HG03045 (cell line): ENCODE results near the gene ARHGAP9.

ENCODE experiments used
- ATAC-seq: cut with Tn5 transposase; IDR thresholded peaks from one replicate; pipeline ENCODE4 v1.9.1; 2021; ENCODE audit warnings: mild to moderate bottlenecking, moderate library complexity; ENCODE audit not compliant: unreplicated experiment

The ARHGAP9 gene

GRCh38 chr12:57473886-57474285, 5.8 kb downstream of the ARHGAP9 start:
- no peak for ATAC-seq

GRCh38 chr12:57473392-57473791, 6.3 kb downstream of the ARHGAP9 start:
- no peak for ATAC-seq

GRCh38 chr12:57472391-57472790, 7.3 kb downstream of the ARHGAP9 start:
- ATAC-seq, result no peak

GRCh38 chr12:57471661-57472060, 8.0 kb downstream of the ARHGAP9 start:
- ATAC-seq, result no peak

- no peak for ATAC-seq
These were observed 8.6 kb downstream of the ARHGAP9 start for GRCh38 chr12:57470970-57471656.

GRCh38 chr12:57470286-57470969, 9.2 kb downstream of the ARHGAP9 start:
- no peak for ATAC-seq

GRCh38 chr12:57469296-57470164, 10.1 kb downstream of the ARHGAP9 start:
- no peak for ATAC-seq

GRCh38 chr12:57467915-57468314, 11.8 kb downstream of the ARHGAP9 start:
- ATAC-seq, result no peak

GRCh38 chr12:57467212-57467874, 12.3 kb downstream of the ARHGAP9 start:
- no peak for ATAC-seq

GRCh38 chr12:57465747-57466505, 13.7 kb downstream of the ARHGAP9 start:
- ATAC-seq, result no peak

- no peak for ATAC-seq
These were observed 14.5 kb downstream of the ARHGAP9 start for GRCh38 chr12:57465030-57465746.

- ATAC-seq, result no peak
These were observed 15.1 kb downstream of the ARHGAP9 start for GRCh38 chr12:57464569-57464968.

GRCh38 chr12:57462912-57463253, 16.8 kb downstream of the ARHGAP9 start:
- ATAC-seq, result no peak

- ATAC-seq, result peak; percentile 68
These were observed 17.3 kb downstream of the ARHGAP9 start for GRCh38 chr12:57462251-57462911.

GRCh38 chr12:57461917-57462250, 17.8 kb downstream of the ARHGAP9 start:
- no peak for ATAC-seq

GRCh38 chr12:57461276-57461916, 18.3 kb downstream of the ARHGAP9 start:
- ATAC-seq, result no peak

GRCh38 chr12:57460841-57461275, 18.8 kb downstream of the ARHGAP9 start:
- no peak for ATAC-seq

- no peak for ATAC-seq
These were observed 19.2 kb downstream of the ARHGAP9 start for GRCh38 chr12:57460468-57460784.
